NCI-H1694 (cell line): ENCODE data around the gene EXOC4.

Experiments used
- DNase-seq: peaks from one replicate; lab custom pipeline; 2025; lab: John Stamatoyannopoulos, UW

Gene EXOC4

GRCh38 chr7:133795068-133795665, 542.3 kb downstream of the EXOC4 start:
- no peak for DNase-seq

- DNase-seq: peak; percentile 60
Measured at GRCh38 chr7:133796782-133797745, 544.2 kb downstream of the EXOC4 start.

- DNase-seq: no peak
Measured at GRCh38 chr7:133797818-133798520, 545.1 kb downstream of the EXOC4 start.

- no peak for DNase-seq
Measured at GRCh38 chr7:133801341-133801740, 548.5 kb downstream of the EXOC4 start.

- no peak for DNase-seq
Measured at GRCh38 chr7:133804127-133804526, 551.2 kb downstream of the EXOC4 start.

GRCh38 chr7:133805426-133805825, 552.5 kb downstream of the EXOC4 start:
- DNase-seq: no peak

- DNase-seq: no peak
Measured at GRCh38 chr7:133807624-133808492, 555.0 kb downstream of the EXOC4 start.

- DNase-seq: no peak
Measured at GRCh38 chr7:133808493-133808866, 555.6 kb downstream of the EXOC4 start.

GRCh38 chr7:133812877-133813276, 560.0 kb downstream of the EXOC4 start:
- no peak for DNase-seq

- DNase-seq: no peak
Measured at GRCh38 chr7:133815611-133816210, 562.8 kb downstream of the EXOC4 start.

GRCh38 chr7:133819695-133820094, 566.8 kb downstream of the EXOC4 start:
- no peak for DNase-seq

- DNase-seq: no peak
Measured at GRCh38 chr7:133820584-133820983, 567.7 kb downstream of the EXOC4 start.

- no peak for DNase-seq
Measured at GRCh38 chr7:133821171-133821570, 568.3 kb downstream of the EXOC4 start.

GRCh38 chr7:133822001-133822641, 569.2 kb downstream of the EXOC4 start:
- no peak for DNase-seq

GRCh38 chr7:133822868-133823552, 570.1 kb downstream of the EXOC4 start:
- no peak for DNase-seq

- DNase-seq: no peak
Measured at GRCh38 chr7:133824132-133824531, 571.3 kb downstream of the EXOC4 start.

- no peak for DNase-seq
Measured at GRCh38 chr7:133827707-133828623, 575.1 kb downstream of the EXOC4 start.

GRCh38 chr7:133828906-133829305, 576.0 kb downstream of the EXOC4 start:
- no peak for DNase-seq

GRCh38 chr7:133829336-133829897, 576.5 kb downstream of the EXOC4 start:
- DNase-seq: no peak
